Measurements from ENCODE around the gene IQCM.
"Not testable (repeated sequence)": the region's sequence is repeated elsewhere in the genome, so short reads cannot be mapped to it uniquely, and the experiment has no call there.

The IQCM gene

GRCh38 chr4:149572716-149573115 is 242.9 kb downstream of the IQCM start:
- DNase-seq (ENCODE audit: low read depth in 2 of 2), result no peak

GRCh38 chr4:149555799-149556198 is 259.8 kb downstream of the IQCM start:
- no peak for DNase-seq (ENCODE audit: low read depth in 2 of 2)

GRCh38 chr4:149555146-149555545 is 260.5 kb downstream of the IQCM start:
- no peak for DNase-seq (ENCODE audit: low read depth in 2 of 2)

- DNase-seq (ENCODE audit: low read depth in 2 of 2), result no peak
These were observed 261.6 kb downstream of the IQCM start for GRCh38 chr4:149553959-149554520.

- no peak for DNase-seq (ENCODE audit: low read depth in 2 of 2)
These were observed 263.0 kb downstream of the IQCM start for GRCh38 chr4:149552601-149553000.

- no peak for DNase-seq (ENCODE audit: low read depth in 2 of 2)
These were observed 265.7 kb downstream of the IQCM start for GRCh38 chr4:149549911-149550310.

GRCh38 chr4:149534779-149535178 is 280.9 kb downstream of the IQCM start:
- DNase-seq (ENCODE audit: low read depth in 2 of 2), result no peak

GRCh38 chr4:149531861-149532260 is 283.8 kb downstream of the IQCM start:
- no peak for DNase-seq (ENCODE audit: low read depth in 2 of 2)

- DNase-seq (ENCODE audit: low read depth in 2 of 2), result no peak
These were observed 292.6 kb downstream of the IQCM start for GRCh38 chr4:149523039-149523438.

GRCh38 chr4:149521611-149522425 is 293.8 kb downstream of the IQCM start:
- no peak for DNase-seq (ENCODE audit: low read depth in 2 of 2)

GRCh38 chr4:149518471-149518870 is 297.2 kb downstream of the IQCM start:
- DNase-seq (ENCODE audit: low read depth in 2 of 2), result no peak

- DNase-seq (ENCODE audit: low read depth in 2 of 2), result no peak
These were observed 302.6 kb downstream of the IQCM start for GRCh38 chr4:149513081-149513480.

- DNase-seq (ENCODE audit: low read depth in 2 of 2), result no peak
These were observed 303.1 kb downstream of the IQCM start for GRCh38 chr4:149512501-149512900.

GRCh38 chr4:149511558-149512298 is 303.9 kb downstream of the IQCM start:
- no peak for DNase-seq (ENCODE audit: low read depth in 2 of 2)

- DNase-seq (ENCODE audit: low read depth in 2 of 2), result not testable (repeated sequence)
These were observed 308.3 kb downstream of the IQCM start for GRCh38 chr4:149507309-149507708.

GRCh38 chr4:149500806-149501205 is 314.8 kb downstream of the IQCM start:
- no peak for DNase-seq (ENCODE audit: low read depth in 2 of 2)

GRCh38 chr4:149499726-149500125 is 315.9 kb downstream of the IQCM start:
- no peak for DNase-seq (ENCODE audit: low read depth in 2 of 2)

GRCh38 chr4:149498246-149498645 is 317.4 kb downstream of the IQCM start:
- DNase-seq (ENCODE audit: low read depth in 2 of 2), result no peak

- no peak for DNase-seq (ENCODE audit: low read depth in 2 of 2)
These were observed 322.2 kb downstream of the IQCM start for GRCh38 chr4:149493492-149493891.

- no peak for DNase-seq (ENCODE audit: low read depth in 2 of 2)
These were observed 326.3 kb downstream of the IQCM start for GRCh38 chr4:149489321-149489720.

- no peak for DNase-seq (ENCODE audit: low read depth in 2 of 2)
These were observed 328.8 kb downstream of the IQCM start for GRCh38 chr4:149486861-149487260.

GRCh38 chr4:149468669-149469068 is 347.0 kb downstream of the IQCM start:
- DNase-seq (ENCODE audit: low read depth in 2 of 2), result not testable (repeated sequence)

- no peak for DNase-seq (ENCODE audit: low read depth in 2 of 2)
These were observed 349.2 kb downstream of the IQCM start for GRCh38 chr4:149466446-149466845.

Measured in fibroblast of skin of left quadriceps (primary cell).